Central memory CD4-positive, alpha-beta T cell (primary cell): ENCODE results near the gene MYO1B.

Experiments
- DNase-seq: peaks from one replicate; pipeline ENCODE4 v3.0.0; 2022

The MYO1B gene

GRCh38 chr2:191365089-191365488, 119.9 kb downstream of the MYO1B start:
- no peak for DNase-seq

GRCh38 chr2:191366199-191366598, 121.0 kb downstream of the MYO1B start:
- DNase-seq = no peak

DNA sequence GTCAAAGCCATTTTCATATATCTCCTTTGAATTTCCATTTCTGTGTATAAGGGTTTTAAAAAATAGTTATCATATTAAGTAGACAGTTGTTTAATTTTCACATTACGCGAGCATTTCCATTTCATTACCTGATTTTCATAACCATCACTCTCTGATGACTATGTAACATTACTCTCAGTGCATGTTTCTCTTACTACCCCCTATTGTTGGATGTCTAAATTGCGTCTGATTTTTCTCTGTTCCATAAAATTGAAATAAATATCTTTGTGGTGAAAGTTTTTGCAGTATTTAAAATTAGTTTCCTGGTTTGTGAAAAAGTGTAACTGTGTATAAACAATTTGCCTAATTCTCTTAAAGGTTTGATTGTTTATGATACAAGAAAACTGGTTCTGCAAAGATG, 123.8 kb downstream of the MYO1B start:
- DNase-seq = no peak

GRCh38 chr2:191374366-191374765, 129.2 kb downstream of the MYO1B start:
- DNase-seq = no peak

DNA sequence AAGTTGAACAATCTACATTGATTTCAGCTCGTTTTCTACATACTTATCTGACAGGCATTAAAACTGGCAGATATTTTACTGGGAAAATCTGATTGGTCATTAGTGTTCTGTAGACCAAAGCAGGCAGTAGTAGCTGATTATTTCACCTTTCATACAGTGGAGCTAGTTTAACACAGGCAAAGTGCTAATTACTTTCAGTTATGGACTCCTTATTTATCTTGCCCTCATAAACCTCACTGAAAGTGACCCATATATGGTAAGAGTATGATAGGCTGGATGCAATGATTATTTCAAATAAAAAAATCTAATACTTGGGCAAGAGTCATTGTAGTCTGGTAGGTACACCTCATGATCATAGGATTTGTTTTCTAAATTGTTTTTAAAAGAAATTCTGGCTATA, 129.7 kb downstream of the MYO1B start:
- DNase-seq = no peak

GRCh38 chr2:191376981-191377629, 131.9 kb downstream of the MYO1B start:
- no peak for DNase-seq

- DNase-seq = no peak
Observed at GRCh38 chr2:191379375-191379774, 134.2 kb downstream of the MYO1B start.

- no peak for DNase-seq
Observed at GRCh38 chr2:191382801-191383200, 137.6 kb downstream of the MYO1B start.

DNA sequence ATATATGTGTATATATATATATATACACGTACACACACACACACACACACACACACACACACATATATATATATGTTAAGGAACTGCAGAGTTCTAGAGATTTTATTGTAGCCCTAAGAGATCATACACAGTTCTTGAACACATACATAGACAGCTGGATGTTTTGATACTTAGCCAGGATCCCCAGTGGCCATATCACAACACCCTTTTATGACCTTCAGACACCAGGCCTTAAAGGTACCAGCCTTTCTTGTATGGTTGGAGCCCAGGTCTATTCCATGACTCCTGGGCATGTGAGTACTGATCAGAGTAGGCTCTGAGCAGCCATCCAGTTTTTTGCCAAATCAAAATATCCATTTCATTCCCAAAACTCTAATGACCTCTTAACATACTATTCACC, 138.3 kb downstream of the MYO1B start:
- no peak for DNase-seq

- DNase-seq = no peak
Observed at GRCh38 chr2:191384829-191385228, 139.6 kb downstream of the MYO1B start.

DNA sequence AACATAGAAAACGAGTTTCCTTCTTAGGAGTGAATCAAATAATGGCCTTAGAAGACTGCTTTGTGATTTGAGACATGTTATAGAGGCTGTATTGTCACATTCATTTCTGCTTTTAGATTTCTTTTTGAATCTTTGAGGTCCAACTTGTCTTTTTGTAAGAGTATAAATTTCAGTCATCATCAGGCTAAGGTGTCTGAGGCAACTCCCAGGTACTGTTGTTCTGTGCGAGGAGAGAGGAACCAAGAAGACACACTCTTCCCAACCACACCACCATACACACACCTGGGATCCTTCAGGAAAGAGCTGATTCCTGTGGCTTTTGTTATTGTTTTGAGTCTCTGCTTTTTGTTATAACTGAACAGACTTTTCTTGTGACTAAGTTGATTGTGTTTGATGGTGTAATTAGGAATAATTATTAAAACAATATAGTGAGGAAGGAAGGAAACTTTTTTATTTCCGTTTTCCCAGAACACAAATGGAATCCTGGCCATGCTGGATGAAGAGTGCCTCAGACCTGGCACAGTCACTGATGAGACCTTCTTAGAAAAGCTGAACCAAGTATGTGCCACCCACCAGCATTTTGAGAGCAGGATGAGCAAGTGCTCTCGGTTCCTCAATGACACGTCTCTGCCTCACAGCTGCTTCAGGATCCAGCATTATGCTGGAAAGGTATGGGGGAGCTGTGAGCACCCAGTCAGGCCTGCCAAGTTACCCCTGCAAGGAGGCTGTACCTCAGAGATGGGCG, 140.4 kb downstream of the MYO1B start:
- no peak for DNase-seq

GRCh38 chr2:191386938-191387536, 141.8 kb downstream of the MYO1B start:
- no peak for DNase-seq

GRCh38 chr2:191389288-191389687, 144.1 kb downstream of the MYO1B start:
- DNase-seq = no peak

DNA sequence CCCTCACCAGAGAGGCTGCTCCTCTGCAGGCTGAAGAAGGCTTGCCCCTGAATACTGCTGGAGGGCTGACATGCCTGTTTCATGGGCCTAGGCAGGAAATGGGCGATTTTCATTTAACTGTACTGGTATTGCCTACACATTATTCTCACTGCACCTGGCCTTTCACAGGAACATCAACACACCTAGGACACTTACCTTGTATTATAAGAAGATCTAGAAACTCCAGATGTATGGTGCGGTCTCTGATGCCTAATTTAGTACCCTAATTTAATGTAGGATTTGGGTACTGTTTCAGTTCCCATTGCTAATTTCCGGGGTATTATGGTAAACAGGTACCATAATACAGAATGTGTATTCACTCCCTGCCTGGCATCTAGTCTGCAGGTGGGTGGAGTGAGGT, 146.0 kb downstream of the MYO1B start:
- DNase-seq = no peak

DNA sequence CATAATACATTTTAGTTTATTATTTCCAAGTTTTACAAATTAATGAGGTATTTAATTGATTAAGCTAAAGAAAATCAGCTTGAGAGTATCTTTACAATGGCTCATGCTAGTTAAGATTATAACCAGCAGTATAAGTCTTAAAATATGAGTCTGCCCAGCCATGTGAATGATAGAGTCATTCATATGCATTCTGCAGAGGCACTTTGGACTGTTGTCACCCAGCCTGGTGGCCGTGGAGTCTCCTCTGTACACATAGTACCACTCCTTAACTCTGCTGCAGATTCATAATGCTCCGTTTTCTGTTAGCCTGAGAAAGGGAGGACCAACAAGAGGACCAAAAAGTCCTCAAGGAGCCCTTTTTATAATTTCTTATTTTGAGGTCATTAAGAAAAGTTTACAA, 148.8 kb downstream of the MYO1B start:
- DNase-seq = no peak

GRCh38 chr2:191396794-191397193, 151.6 kb downstream of the MYO1B start:
- no peak for DNase-seq

- no peak for DNase-seq
Observed at GRCh38 chr2:191399601-191400000, 154.4 kb downstream of the MYO1B start.

GRCh38 chr2:191401287-191401686, 156.1 kb downstream of the MYO1B start:
- no peak for DNase-seq

GRCh38 chr2:191402966-191403565, 157.9 kb downstream of the MYO1B start:
- DNase-seq = no peak

DNA sequence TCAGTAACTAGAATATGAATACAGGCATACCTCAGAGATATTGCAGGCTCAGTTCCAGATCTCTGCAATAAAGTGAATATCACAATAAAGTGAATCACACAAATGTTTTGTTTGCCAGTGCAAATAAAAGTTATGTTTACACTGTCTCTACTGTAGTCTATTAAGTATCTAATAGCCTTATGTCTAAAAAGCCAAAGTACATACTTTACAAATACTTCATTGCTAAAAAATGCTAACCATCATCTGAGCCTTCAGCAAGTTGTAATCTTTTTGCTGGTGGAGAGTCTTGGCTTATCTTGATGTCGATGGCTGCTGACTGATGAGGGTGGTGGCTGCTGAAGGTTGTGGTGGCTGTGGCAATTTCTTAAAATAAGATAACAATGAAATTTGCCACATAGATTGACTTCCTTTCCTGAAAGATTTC, 159.4 kb downstream of the MYO1B start:
- DNase-seq = no peak

- DNase-seq = no peak
Observed at GRCh38 chr2:191405546-191405945, 160.3 kb downstream of the MYO1B start.

DNA sequence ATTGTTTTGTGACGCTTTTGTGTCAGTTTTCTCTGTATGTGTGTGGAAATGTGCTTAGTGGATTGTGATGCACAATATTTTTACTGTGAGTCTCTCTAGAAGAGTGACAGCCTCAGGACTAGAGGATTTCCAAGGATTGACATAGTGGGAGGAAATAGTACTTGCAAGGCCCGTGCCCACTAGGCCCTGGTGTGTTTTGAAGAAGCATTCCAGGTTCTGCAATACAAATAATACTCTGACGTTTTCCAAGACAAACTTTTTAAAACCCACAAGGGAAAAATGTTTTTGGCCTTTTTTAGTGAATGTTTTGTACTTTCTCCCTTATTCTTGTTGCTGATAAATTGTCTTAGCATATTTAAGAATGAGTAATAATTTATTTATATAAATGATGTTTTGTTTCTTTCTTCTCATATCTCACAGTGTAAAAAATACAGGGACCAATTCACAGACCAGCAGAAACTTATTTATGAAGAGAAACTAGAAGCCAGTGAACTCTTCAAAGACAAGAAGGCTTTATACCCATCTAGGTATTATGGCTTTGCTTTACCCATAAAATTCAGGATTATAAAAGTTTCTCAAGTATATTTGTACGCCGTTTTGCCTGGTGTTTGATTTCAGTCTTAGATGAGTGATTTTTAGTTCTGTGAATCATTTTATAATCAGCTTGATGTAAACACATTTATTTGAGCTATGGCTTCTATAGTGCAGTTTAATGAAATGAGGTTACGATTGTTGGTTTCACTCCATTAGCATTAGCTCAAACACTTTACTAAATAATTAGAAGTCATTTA, 165.6 kb downstream of the MYO1B start:
- no peak for DNase-seq

- no peak for DNase-seq
Observed at GRCh38 chr2:191411472-191411871, 166.3 kb downstream of the MYO1B start.
